Tongue (tissue), 2 donors: ENCODE measurements around the gene CYYR1. TPM values are rescaled to one million over a fixed set of nuclear protein-coding genes. Genes with fewer than 3 reads are reported as not detected.

ENCODE experiments used
- DNase-seq: peaks from one replicate; pipeline ENCODE4 v3.0.0-alpha.2; 2015
- total RNA-seq: library from RNA; depleted of rRNA; stranded (reverse); fragments of >200 nt; gene quantifications from one replicate; pipeline ENCODE4 v1.2.3, GENCODE V29; 2014

The CYYR1 gene
- total RNA-seq, 1 donor from 2014 or later, result 12.6 TPM

- DNase-seq, result no peak
Measured at GRCh38 chr21:26433386-26433785, 139.7 kb downstream of the CYYR1 start.

GRCh38 chr21:26432410-26432809, 140.7 kb downstream of the CYYR1 start:
- no peak for DNase-seq

- no peak for DNase-seq
Measured at GRCh38 chr21:26425576-26425975, 147.5 kb downstream of the CYYR1 start.

- no peak for DNase-seq
Measured at GRCh38 chr21:26423511-26423910, 149.6 kb downstream of the CYYR1 start.

GRCh38 chr21:26422706-26423105, 150.4 kb downstream of the CYYR1 start:
- DNase-seq, result no peak

- DNase-seq, result no peak
Measured at GRCh38 chr21:26422138-26422537, 150.9 kb downstream of the CYYR1 start.

- DNase-seq, result no peak
Measured at GRCh38 chr21:26421724-26422123, 151.4 kb downstream of the CYYR1 start.
